ENCODE data around the gene MMP2. TPM values are rescaled to one million over a fixed set of nuclear protein-coding genes. Genes with fewer than 3 reads are reported as not detected.

The MMP2 gene
- total and polyA plus RNA-seq, 4 experiments from 2014 or later: 0.55 to 0.84 TPM; not detected in 2

DNA sequence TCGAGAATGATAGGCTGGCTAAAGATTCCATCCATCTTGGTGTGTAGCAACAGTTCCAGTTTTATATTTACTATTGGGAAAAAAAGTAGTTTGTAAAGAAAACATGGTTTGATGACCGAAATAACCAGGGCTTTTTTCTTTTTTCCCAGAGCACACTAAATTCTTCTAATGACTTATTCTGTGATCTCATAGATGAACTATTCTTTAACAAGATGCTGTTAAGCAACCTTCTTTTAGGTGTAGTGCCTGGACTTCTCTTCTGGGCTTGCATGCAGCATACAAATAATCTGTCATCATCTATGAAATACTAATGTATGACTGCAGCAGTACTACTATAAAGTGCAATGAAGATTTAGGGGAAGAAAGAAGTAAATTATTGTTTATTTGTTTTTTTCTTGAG is 76.4 kb downstream of the MMP2 start:
- no peak for DNase-seq
- Mint-ChIP-seq H3K27me3 (peaks cover 7% of the 10 kb centered on the region in 2 donors), H3K9me3 (peaks cover 0 to 4% (median 1%) of the 10 kb centered on the region in 8 donors), H3K36me3 (no peaks in the 10 kb centered on the region), H3K27ac (no peak overlapping the region), H3K4me3 (no peak overlapping the region), H3K4me1 (no peaks in the 10 kb centered on the region)
- no peaks in the 10 kb centered on the region for H3K4me1 ChIP-seq (ENCODE audit: insufficient read depth, low read length)
- no peaks in the 10 kb centered on the region for H3K36me3 ChIP-seq (ENCODE audit: insufficient read depth, low read length)
- ChIA-PET POLR2A (ENCODE audit: partially characterized antibody) (no interaction called here), CTCF (ENCODE audit: partially characterized antibody) (no interaction called here)
- no peak overlapping the region for H3K4me3 ChIP-seq (ENCODE audit: low read length in 2 of 2)
- intact Hi-C loops (cut with micrococcal nuclease): no loop called here
- no peaks in the 10 kb centered on the region for H3K9me3 ChIP-seq (ENCODE audit: control insufficient read depth in 1 of 2, low read length in 2 of 2)
- H3K27me3 ChIP-seq (ENCODE audit: insufficient read depth, low read length): no peaks in the 10 kb centered on the region
- no peak overlapping the region for H3K27ac ChIP-seq (ENCODE audit: low read depth, low read length)

Other genes starting within 250 kb of the MMP2 start
- gene IRX6, start 155.0 kb upstream of the MMP2 start, total RNA-seq: not detected
- not detected for gene IRX6, start 155.0 kb upstream of the MMP2 start, polyA plus RNA-seq
- gene LPCAT2, start 29.9 kb downstream of the MMP2 start, total RNA-seq: under 1 TPM; 0.47 to 0.76 TPM
- not detected for gene LPCAT2, start 29.9 kb downstream of the MMP2 start, polyA plus RNA-seq
- not detected for gene CAPNS2, start 87.5 kb downstream of the MMP2 start, total RNA-seq
- not detected for gene CAPNS2, start 87.5 kb downstream of the MMP2 start, polyA plus RNA-seq
- not detected for gene SLC6A2, start 176.8 kb downstream of the MMP2 start, total RNA-seq
- not detected for gene SLC6A2, start 176.8 kb downstream of the MMP2 start, polyA plus RNA-seq

All from CD4-positive, alpha-beta memory T cell (primary cell).